Vagina (tissue), 2 donors: Measurements from ENCODE around the gene ITGB3BP. TPM values are rescaled to one million over a fixed set of nuclear protein-coding genes. Genes with fewer than 3 reads are reported as not detected.

Experiments
- DNase-seq, 2 donors: peaks; one replicate each; pipeline ENCODE4 v3.0.0-alpha.2; 2017; ENCODE audit errors: extremely low spot score in 2 of 2
- H3K27ac ChIP-seq: fragments of 200-600 bp; sonication (generic); one replicate; pipeline ENCODE4 v1.5.1; 2019
- H3K27me3 ChIP-seq: fragments of 200-600 bp; sonication (generic); one replicate; pipeline ENCODE4 v1.5.1; 2019
- H3K36me3 ChIP-seq, 2 donors: fragments of 200-600 bp; sonication (generic); one replicate each; pipeline ENCODE4 v1.5.1; 2017 to 2019
- H3K4me1 ChIP-seq: fragments of 200-600 bp; sonication (generic); one replicate; pipeline ENCODE4 v1.5.1; 2019
- H3K4me3 ChIP-seq, 2 donors: fragments of 200-600 bp; sonication (generic); 1 replicate in 1 of 2; 2 replicates in 1 of 2; pipeline ENCODE4 v1.5.1; 2016 to 2019
- H3K9me3 ChIP-seq: fragments of 200-600 bp; sonication (generic); one replicate; pipeline ENCODE4 v1.5.1; 2019
- POLR2A ChIP-seq, 2 donors: fragments of 450-650 bp; IDR thresholded peaks; one replicate each; pipeline ENCODE4 v1.6.1; 2017; ENCODE audit warnings: antibody characterized with exemption in 2 of 2, mild to moderate bottlenecking in 2 of 2, moderate library complexity in 2 of 2
- POLR2AphosphoS5 ChIP-seq, 2 donors: sonication (generic); formaldehyde crosslinking; IDR thresholded peaks; one replicate each; pipeline ENCODE4 v1.9.0; 2017; ENCODE audit warnings: antibody characterized with exemption in 2 of 2, mild to moderate bottlenecking in 2 of 2, low read depth in 1 of 2; ENCODE audit not compliant: insufficient read depth in 1 of 2
- intact Hi-C: fragments of 100-400 bp; cut with DNase I; formaldehyde crosslinking; loops from one replicate; pipeline ENCODE4 v1.15.1; 2023
- total RNA-seq: library from RNA; depleted of rRNA; stranded (reverse); fragments of >200 nt; gene quantifications from one replicate; pipeline ENCODE4 v1.2.3, GENCODE V29; 2016
- TF ChIP-seq, protein P1 (sequence below), 3 experiments: fragments of 450-650 bp in 2 of 3; fragments of 200-600 bp in 1 of 3; sonication (generic) in 1 of 3; IDR thresholded peaks; one replicate each; pipeline ENCODE4 v1.5.1; 2017 to 2019; ENCODE audit warnings: antibody characterized with exemption in 3 of 3, mild to moderate bottlenecking in 2 of 3, moderate library complexity in 2 of 3

Gene ITGB3BP
- total RNA-seq, 1 donor from 2014 or later = 11.8 TPM

DNA sequence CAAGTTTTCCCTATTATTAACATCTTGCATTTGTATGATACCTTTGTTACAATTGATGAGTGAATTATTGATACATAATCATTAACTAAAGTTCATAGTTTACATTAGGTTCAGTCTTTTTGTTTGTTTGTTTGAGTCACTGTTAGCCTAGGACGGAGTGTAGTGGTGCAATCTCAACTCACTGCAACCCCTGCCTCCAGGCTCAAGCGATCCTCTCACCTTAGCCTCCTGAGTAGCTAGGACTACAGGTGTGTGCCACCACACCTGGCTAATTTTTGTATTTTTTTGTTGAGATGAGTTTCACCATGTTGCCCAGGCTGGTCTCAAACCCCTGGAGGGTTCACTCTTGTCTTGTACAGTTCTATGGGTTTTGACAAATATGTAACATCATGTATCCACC is 36.3 kb upstream of the ITGB3BP start:
- no peak for DNase-seq
- H3K9me3 ChIP-seq = no peaks in the 10 kb centered on the region
- intact Hi-C loops = no loop called here
- H3K4me3 ChIP-seq = no peak overlapping the region
- no peaks in the 10 kb centered on the region for H3K36me3 ChIP-seq
- no peak for TF ChIP-seq POLR2A (IDR thresholded peaks at IDR 0.05)
- TF ChIP-seq, protein P1, sequence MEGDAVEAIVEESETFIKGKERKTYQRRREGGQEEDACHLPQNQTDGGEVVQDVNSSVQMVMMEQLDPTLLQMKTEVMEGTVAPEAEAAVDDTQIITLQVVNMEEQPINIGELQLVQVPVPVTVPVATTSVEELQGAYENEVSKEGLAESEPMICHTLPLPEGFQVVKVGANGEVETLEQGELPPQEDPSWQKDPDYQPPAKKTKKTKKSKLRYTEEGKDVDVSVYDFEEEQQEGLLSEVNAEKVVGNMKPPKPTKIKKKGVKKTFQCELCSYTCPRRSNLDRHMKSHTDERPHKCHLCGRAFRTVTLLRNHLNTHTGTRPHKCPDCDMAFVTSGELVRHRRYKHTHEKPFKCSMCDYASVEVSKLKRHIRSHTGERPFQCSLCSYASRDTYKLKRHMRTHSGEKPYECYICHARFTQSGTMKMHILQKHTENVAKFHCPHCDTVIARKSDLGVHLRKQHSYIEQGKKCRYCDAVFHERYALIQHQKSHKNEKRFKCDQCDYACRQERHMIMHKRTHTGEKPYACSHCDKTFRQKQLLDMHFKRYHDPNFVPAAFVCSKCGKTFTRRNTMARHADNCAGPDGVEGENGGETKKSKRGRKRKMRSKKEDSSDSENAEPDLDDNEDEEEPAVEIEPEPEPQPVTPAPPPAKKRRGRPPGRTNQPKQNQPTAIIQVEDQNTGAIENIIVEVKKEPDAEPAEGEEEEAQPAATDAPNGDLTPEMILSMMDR (IDR thresholded peaks at IDR 0.05) = no peak
- TF ChIP-seq POLR2AphosphoS5 (IDR thresholded peaks at IDR 0.05; ENCODE audit: insufficient read depth in 1 of 2, low read depth in 1 of 2) = no peak
- no peaks in the 10 kb centered on the region for H3K27me3 ChIP-seq
- H3K4me1 ChIP-seq = no peaks in the 10 kb centered on the region
- no peak overlapping the region for H3K27ac ChIP-seq

DNA sequence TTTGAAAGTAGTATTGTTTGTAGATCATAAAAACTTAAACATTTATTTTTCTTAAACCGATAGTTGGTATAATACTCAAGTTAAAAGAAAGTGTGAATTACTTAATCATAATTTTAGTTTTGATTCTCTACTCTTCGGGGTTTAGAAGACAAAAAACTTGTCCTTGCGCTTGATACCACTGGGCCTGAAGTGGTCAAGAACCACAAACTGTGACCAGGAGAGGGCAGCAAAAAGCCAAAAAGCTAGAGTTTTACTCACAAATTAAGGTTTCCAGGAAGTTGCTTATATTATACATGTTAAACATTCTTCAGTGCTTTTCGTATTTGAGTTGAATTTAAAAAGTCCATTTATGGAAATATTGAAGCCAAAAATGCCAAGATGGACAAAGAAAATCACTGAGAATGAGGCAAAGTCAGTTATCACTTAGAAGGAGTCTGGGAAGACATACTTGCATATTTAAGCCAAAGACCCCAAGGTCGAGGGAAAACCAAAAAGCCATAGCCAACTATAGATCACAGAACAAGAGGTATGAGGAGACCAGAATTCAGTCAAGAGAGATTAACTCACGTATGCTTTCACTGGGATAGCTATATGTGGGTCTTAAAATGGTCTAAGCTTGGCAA is 34.5 kb upstream of the ITGB3BP start:
- no peak overlapping the region for H3K27ac ChIP-seq
- TF ChIP-seq POLR2AphosphoS5 (IDR thresholded peaks at IDR 0.05; ENCODE audit: insufficient read depth in 1 of 2, low read depth in 1 of 2) (no peak), POLR2A (IDR thresholded peaks at IDR 0.05) (no peak)
- TF ChIP-seq, protein P1 (IDR thresholded peaks at IDR 0.05) = no peak
- no peak overlapping the region for H3K4me3 ChIP-seq
- H3K36me3 ChIP-seq = no peaks in the 10 kb centered on the region
- no peaks in the 10 kb centered on the region for H3K9me3 ChIP-seq
- no peaks in the 10 kb centered on the region for H3K4me1 ChIP-seq
- intact Hi-C loops = no loop called here
- no peaks in the 10 kb centered on the region for H3K27me3 ChIP-seq
- no peak for DNase-seq

DNA sequence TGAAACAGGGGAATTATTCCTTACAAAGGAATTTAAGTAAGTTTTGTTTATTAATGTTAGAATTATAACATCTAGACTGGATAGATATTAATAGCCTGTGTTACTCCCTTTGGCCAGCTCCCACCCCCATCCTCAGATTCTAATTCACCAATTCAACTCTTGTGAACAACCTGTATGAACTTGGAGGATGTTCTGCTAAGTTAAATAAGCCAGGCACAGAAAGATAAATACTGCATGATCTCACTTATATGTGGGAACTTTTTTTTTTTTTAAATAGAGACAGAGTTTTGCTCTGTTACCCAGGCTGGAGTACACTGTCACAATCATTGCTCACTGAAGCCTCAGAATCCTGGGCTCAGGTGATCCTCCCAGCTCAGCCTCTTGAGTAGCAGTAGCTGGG is 32.5 kb upstream of the ITGB3BP start:
- intact Hi-C loops = no loop called here
- H3K36me3 ChIP-seq = no peaks in the 10 kb centered on the region
- no peak for DNase-seq
- no peaks in the 10 kb centered on the region for H3K27me3 ChIP-seq
- no peak for TF ChIP-seq POLR2A (IDR thresholded peaks at IDR 0.05)
- no peak for TF ChIP-seq POLR2AphosphoS5 (IDR thresholded peaks at IDR 0.05; ENCODE audit: insufficient read depth in 1 of 2, low read depth in 1 of 2)
- TF ChIP-seq, protein P1 (IDR thresholded peaks at IDR 0.05) = no peak
- no peaks in the 10 kb centered on the region for H3K4me1 ChIP-seq
- no peak overlapping the region for H3K27ac ChIP-seq
- H3K9me3 ChIP-seq = no peaks in the 10 kb centered on the region
- no peak overlapping the region for H3K4me3 ChIP-seq

DNA sequence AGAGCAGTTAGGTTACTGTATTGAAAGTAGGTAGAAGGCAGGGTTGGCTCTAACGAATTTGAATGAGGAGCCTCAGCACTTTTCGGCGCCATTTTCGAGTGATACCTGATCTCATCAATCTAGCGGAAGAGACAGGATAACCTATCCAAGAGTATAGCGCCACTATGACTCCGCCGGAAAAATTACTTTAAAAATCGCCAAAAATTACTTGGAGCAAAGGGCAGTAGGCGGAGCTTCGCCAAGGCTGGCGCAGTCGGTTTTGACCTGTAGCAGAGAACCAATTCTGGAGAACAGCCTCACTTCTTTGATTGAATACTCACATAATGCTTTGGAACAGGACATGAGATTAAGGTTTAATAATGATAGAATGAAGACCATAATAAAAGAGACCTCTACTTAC is 25.9 kb upstream of the ITGB3BP start:
- no peak overlapping the region for H3K27ac ChIP-seq
- peaks cover 5% of the 10 kb centered on the region for H3K4me1 ChIP-seq
- H3K36me3 ChIP-seq = no peaks in the 10 kb centered on the region
- H3K27me3 ChIP-seq = no peaks in the 10 kb centered on the region
- H3K9me3 ChIP-seq = no peaks in the 10 kb centered on the region
- no peak for DNase-seq
- TF ChIP-seq, protein P1 (IDR thresholded peaks at IDR 0.05) = no peak
- TF ChIP-seq POLR2AphosphoS5 (IDR thresholded peaks at IDR 0.05; ENCODE audit: insufficient read depth in 1 of 2, low read depth in 1 of 2) (no peak), POLR2A (IDR thresholded peaks at IDR 0.05) (no peak)
- intact Hi-C loops = no loop called here
- H3K4me3 ChIP-seq = no peak overlapping the region

DNA sequence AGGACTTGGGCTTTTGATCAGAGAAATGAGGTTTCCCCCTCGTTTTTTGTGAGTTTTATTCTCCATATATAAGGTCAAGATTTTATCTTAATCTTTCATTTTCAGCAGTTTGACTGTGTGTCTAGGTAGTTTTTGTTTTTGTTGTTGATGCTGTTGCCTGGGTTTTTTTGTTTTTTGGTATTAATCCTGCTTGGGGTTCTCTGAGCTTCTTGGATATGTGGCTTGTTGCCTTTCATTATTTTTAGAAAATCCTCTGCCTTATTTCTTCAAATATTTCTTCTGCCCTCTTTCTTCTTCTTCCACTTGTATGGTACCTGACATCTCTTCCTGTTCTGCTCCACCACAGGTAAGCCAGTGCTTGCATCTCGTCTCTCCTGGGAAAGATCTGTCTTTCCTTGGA is 25.3 kb upstream of the ITGB3BP start:
- TF ChIP-seq, protein P1 (IDR thresholded peaks at IDR 0.05) = no peak
- TF ChIP-seq POLR2AphosphoS5 (IDR thresholded peaks at IDR 0.05; ENCODE audit: insufficient read depth in 1 of 2, low read depth in 1 of 2) = no peak
- no peak for TF ChIP-seq POLR2A (IDR thresholded peaks at IDR 0.05)
- Histone ChIP-seq H3K9me3 (no peaks in the 10 kb centered on the region), H3K4me1 (peaks cover 5% of the 10 kb centered on the region), H3K36me3 (no peaks in the 10 kb centered on the region), H3K4me3 (no peak overlapping the region), H3K27ac (peak overlapping the region; percentile 7), H3K27me3 (no peaks in the 10 kb centered on the region)
- intact Hi-C loops = no loop called here
- no peak for DNase-seq
